Renal pelvis (tissue), 4 donors: ENCODE results near the gene TMEM212. TPM values are rescaled to one million over a fixed set of nuclear protein-coding genes. Genes with fewer than 3 reads are reported as not detected.
"Not testable (repeated sequence)": the region's sequence is repeated elsewhere in the genome, so short reads cannot be mapped to it uniquely, and the experiment has no call there.

Experiments
- DNase-seq: peaks from one replicate; pipeline ENCODE4 v3.0.0-alpha.2; 2013
- polyA plus RNA-seq, 3 donors: library from polyadenylated mRNA; unstranded; fragments of 120-200 nt; gene quantifications; one replicate each; pipeline ENCODE4 v1.2.1, GENCODE V29; 2013; ENCODE audit not compliant: insufficient read length in 3 of 3

The TMEM212 gene
- polyA plus RNA-seq, 3 donors: 0.06 to 0.30 (median 0.09) TPM

DNA sequence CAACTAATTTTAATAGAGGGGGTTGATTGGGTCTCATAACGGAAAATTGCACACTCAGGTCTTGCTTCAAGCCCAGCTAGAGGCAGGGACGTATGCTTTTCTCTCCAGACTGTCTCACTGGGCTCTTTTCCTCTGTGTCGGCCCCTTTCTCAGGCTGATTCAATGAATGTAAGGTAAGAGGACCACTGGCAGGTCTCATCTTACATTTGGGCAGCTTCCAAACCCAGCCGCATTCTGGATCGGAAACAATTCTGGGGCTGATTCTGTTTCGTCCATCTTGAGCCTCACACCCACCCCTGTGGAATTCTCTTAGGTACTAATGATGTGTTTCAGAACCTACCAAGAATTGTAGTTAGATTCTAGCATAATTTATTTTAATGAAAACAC lies 40.7 kb downstream of the TMEM212 start:
- DNase-seq: no peak

DNA sequence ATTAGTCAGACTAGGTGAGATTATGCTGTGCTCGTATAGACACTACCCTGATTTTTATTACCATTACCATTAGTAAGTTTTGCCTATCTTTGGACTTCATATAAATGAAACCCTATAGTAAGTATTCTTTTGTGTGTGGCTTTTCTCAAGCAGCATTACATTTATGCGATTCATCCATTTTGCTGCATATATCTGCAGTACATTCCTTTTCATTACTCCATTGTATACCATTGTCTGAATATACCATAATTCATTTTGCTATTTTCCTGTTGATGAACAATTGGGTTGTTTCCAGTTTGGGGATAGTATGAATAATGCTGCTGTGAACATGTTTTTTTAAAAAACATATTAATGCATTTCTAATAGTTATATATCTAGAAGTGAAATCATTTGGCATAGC lies 45.3 kb downstream of the TMEM212 start:
- no peak for DNase-seq

GRCh38 chr3:171890398-171890797 lies 47.2 kb downstream of the TMEM212 start:
- DNase-seq: no peak

GRCh38 chr3:171892457-171892856 lies 49.3 kb downstream of the TMEM212 start:
- DNase-seq: no peak

- DNase-seq: no peak
Measured at GRCh38 chr3:171895291-171895690, 52.1 kb downstream of the TMEM212 start.

GRCh38 chr3:171895900-171896299 lies 52.8 kb downstream of the TMEM212 start:
- DNase-seq: no peak

GRCh38 chr3:171896316-171896715 lies 53.2 kb downstream of the TMEM212 start:
- no peak for DNase-seq

DNA sequence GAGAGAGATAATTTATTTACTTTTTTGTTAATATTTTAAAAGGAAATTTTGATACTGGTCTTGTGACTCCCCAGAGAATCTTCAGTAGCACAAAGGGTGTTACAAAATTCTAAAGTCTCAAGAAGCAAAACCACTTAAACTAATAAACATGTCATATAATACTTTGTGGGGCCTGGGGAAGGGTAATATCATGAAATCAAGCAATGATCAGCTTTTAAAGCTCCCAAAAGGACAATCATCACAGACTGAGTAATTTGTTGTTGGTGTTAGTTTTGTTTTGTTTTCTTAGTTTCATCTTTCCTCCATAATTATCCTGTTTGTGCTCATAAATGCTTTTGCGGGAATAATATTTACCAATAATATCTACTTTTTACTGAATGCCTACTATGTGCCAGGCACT lies 55.0 kb downstream of the TMEM212 start:
- DNase-seq: no peak

- DNase-seq: no peak
Measured at GRCh38 chr3:171900446-171900845, 57.3 kb downstream of the TMEM212 start.

- DNase-seq: no peak
Measured at GRCh38 chr3:171901615-171902312, 58.6 kb downstream of the TMEM212 start.

DNA sequence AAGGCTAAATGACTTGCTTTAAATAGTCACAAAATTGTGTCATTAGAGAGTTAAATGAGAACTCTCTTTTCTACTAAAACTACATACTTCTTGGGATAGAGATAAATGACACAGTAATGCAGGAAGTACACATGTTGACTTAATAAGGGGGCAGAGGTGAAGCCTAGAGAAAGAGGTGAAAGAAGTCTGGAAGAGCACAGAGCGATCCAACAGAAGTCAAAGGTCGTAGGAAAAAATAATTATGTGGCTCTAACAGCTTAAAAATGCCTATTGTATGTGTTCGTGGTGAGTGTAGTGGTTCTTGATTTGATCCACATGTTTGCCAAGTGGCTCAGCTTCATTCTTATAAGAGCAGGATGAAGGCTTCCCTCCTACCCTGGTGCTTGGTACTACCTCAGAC lies 61.7 kb downstream of the TMEM212 start:
- DNase-seq: no peak

DNA sequence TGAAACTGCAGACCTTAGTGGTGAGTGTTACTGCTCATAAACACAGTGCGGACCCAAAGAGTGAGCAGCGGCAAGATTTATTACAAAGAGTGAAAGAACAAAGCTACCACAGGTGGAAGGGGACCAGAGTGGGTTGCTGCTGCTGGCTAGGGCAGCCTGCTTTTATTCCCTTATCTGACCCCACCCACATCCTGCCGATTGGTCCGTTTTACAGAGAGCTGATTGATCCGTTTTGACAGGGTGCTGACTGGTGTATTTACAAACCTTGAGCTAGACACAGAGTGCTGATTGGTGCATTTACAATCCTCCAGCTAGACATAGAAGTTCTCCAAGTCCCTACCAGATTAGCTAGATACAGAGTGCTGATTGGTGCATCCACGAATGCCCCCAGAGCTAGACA lies 63.4 kb downstream of the TMEM212 start:
- not testable (repeated sequence) for DNase-seq

- DNase-seq: no peak
Measured at GRCh38 chr3:171906951-171907676, 64.0 kb downstream of the TMEM212 start.

DNA sequence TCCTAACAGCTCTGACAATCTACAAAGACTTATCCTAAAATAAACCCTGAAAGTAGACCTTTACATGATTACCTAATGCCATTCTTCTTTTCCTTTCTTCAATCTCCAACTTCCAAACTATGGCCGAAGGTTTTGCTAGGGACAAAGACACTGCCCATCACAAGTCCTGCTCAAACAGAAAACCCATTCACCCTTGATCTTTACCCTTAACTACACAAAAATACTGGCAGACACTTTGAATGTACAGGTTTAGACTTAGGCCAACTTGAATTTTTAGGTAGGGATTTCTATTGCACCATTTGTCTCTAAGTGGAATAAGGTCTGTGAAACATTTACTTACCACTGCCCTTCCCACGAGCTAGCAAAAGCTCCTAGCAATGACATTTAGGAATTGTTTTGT lies 64.6 kb downstream of the TMEM212 start:
- no peak for DNase-seq

DNA sequence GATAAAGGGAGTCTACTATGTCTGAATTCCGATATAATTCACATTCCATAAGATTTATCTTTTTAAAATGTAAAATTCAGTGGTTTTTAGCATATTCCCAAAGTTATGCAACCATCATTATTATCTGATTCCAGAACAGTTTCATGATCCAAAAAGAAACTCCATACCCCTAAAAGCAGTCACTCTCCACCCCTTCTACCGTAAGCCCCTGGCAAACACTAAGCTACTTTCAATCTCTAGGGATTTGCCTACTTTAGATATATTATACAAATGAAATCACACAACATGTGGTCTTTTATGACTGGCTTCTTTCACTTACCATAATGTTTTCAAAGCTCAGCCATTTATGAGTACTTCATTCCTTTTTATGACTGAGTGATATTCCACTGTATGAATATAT lies 65.6 kb downstream of the TMEM212 start:
- no peak for DNase-seq

Other genes starting within 250 kb of the TMEM212 start
- gene PLD1, start 32.9 kb upstream of the TMEM212 start, polyA plus RNA-seq: 10 to 100 TPM; 10.5 to 15.0 (median 11.0) TPM
- 10 to 100 TPM; 52.8 to 61.6 (median 59.7) TPM for gene FNDC3B, start 196.2 kb downstream of the TMEM212 start, polyA plus RNA-seq